Measurements from ENCODE around the gene MST1. TPM values are rescaled to one million over a fixed set of nuclear protein-coding genes. Genes with fewer than 3 reads are reported as not detected.
"Not testable (repeated sequence)": the region's sequence is repeated elsewhere in the genome, so short reads cannot be mapped to it uniquely, and the experiment has no call there.

MST1 gene
- total and polyA plus RNA-seq, 2 of the 4 experiments (the other 2 are of a cell fraction): 1.3 to 13.0 TPM

DNA sequence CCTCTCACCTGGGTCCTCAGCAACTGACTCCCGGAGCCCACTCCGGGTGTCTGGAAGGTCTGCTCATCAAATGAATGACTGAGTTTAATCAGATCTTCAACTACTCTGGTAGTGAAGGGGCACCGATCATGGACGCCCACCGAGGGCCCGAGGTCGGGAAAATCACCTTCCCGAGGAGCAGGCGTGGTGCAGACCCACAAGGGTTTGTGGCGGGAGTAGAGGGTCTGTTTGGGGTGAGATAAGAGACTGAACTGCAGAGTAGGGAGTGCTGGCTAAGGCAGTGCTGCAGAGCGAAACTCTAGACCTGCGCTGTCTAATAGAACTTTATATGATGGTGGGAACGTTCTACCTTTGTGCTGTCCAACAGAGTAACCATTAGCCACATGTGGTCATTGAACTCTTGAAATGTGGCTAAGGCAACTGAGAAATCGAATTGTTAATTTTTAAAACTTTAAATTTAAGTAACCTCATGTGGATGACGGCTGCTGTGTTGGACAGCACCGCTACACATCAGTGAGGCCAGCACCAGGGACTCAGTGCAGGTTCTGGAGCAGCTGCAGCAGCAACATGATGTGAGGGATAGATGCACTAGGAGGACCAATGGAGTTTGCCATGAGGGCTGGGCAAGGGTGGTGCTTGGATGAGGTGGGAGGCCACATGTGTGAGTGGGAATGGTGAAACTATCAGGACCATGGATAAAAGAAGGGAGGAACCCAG is 792 bp upstream of the MST1 start:
- Histone ChIP-seq H3K4me3 (ENCODE audit: insufficient read depth, low read depth, low read length) (peak overlapping the region; percentile 79), H4K8ac (ENCODE audit: low read depth in 2 of 2, low read length in 2 of 2) (peak overlapping the region; percentile 35 to 96; a peak in 2 of 4 replicates), H3K23ac (ENCODE audit: low read depth, low read length) (peak overlapping the region; percentile 67; the same call in 1 of the 2 replicates), H2AFZ (replicated peaks; ENCODE audit: low read length, poor library complexity) (peak overlapping the region; percentile 93), H3K27ac (ENCODE audit: insufficient read depth, low read length) (peak overlapping the region; percentile 76; the same call in 1 of the 2 replicates), H2AK5ac (ENCODE audit: low read depth, low read length) (peak overlapping the region; percentile 12; the same call in 1 of the 2 replicates), H3K79me1 (ENCODE audit: low read depth in 1 of 2, low read length in 2 of 2) (peaks cover 6 to 36% of the 10 kb centered on the region in 2 experiments), H3K4me2 (ENCODE audit: low read depth, low read length) (peak overlapping the region; percentile 80), H3K9ac (ENCODE audit: low read depth, low read length) (peak overlapping the region; percentile 89)
- H4K20me1 ChIP-seq (ENCODE audit: insufficient read depth, low read length); H3K4me1 ChIP-seq (ENCODE audit: control insufficient read depth, insufficient read depth, low read length); H3K56ac ChIP-seq (ENCODE audit: extremely low read depth, insufficient read depth, low read length); H4K5ac ChIP-seq (ENCODE audit: low read depth, low read length); BruUV-seq (replicated peaks); in situ Hi-C loops (cut with MboI; ENCODE audit: low sequenced_read_pairs); H3K14ac ChIP-seq (replicated peaks; ENCODE audit: low read depth, low read length); H3K9me1 ChIP-seq (ENCODE audit: insufficient read depth, low read length); H3K4ac ChIP-seq (ENCODE audit: low read depth, low read length); H3K36me3 ChIP-seq (ENCODE audit: control insufficient read depth, insufficient read depth, low read length); H2BK120ac ChIP-seq (ENCODE audit: low read depth, low read length); H2AK9ac ChIP-seq (replicated peaks; ENCODE audit: low read depth, low read length, poor library complexity); DNase-seq; intact Hi-C loops (cut with micrococcal nuclease); H4K91ac ChIP-seq (ENCODE audit: insufficient read depth, low read depth, low read length); H3K18ac ChIP-seq (ENCODE audit: low read depth, low read length); H2BK15ac ChIP-seq (ENCODE audit: low read depth, low read length); H2BK20ac ChIP-seq (ENCODE audit: low read depth, low read length); H3K9me3 ChIP-seq (ENCODE audit: control insufficient read depth, insufficient read depth, low read length); ATAC-seq (ENCODE audit: low read depth); POLR2A ChIA-PET (ENCODE audit: unreplicated experiment); H3K27me3 ChIP-seq (ENCODE audit: control insufficient read depth, insufficient read depth, low read length); dilution Hi-C loops (cut with HindIII; ENCODE audit: low sequenced_read_pairs, unreplicated experiment); CTCF ChIA-PET; H2BK5ac ChIP-seq (ENCODE audit: low read depth, low read length, poor library complexity, severe bottlenecking): not testable (repeated sequence)
- 10% methylated on average over 7 of the region's 16 CpGs; no CpG with 5 or more reads in 1 of the 2 experiments for WGBS, 2 experiments (ENCODE audit: extremely low coverage in 2 of 2, insufficient read length in 1 of 2)

- H2BK5ac ChIP-seq (ENCODE audit: low read depth, low read length, poor library complexity, severe bottlenecking); H2BK120ac ChIP-seq (ENCODE audit: low read depth, low read length); H2AFZ ChIP-seq (replicated peaks; ENCODE audit: low read length, poor library complexity); CTCF ChIA-PET; H3K4me1 ChIP-seq (ENCODE audit: control insufficient read depth, insufficient read depth, low read length); H3K36me3 ChIP-seq (ENCODE audit: control insufficient read depth, insufficient read depth, low read length); H3K9me3 ChIP-seq (ENCODE audit: control insufficient read depth, insufficient read depth, low read length); H3K4me3 ChIP-seq (ENCODE audit: insufficient read depth, low read depth, low read length); H4K91ac ChIP-seq (ENCODE audit: insufficient read depth, low read depth, low read length); H2BK20ac ChIP-seq (ENCODE audit: low read depth, low read length); BruUV-seq (replicated peaks); in situ Hi-C loops (cut with MboI; ENCODE audit: low sequenced_read_pairs); POLR2A ChIA-PET (ENCODE audit: unreplicated experiment); H2AK5ac ChIP-seq (ENCODE audit: low read depth, low read length); dilution Hi-C loops (cut with HindIII; ENCODE audit: low sequenced_read_pairs, unreplicated experiment); H4K20me1 ChIP-seq (ENCODE audit: insufficient read depth, low read length); H3K14ac ChIP-seq (replicated peaks; ENCODE audit: low read depth, low read length); H3K18ac ChIP-seq (ENCODE audit: low read depth, low read length); DNase-seq; ATAC-seq (ENCODE audit: low read depth); H3K56ac ChIP-seq (ENCODE audit: extremely low read depth, insufficient read depth, low read length); H3K27ac ChIP-seq (ENCODE audit: insufficient read depth, low read length); H3K23ac ChIP-seq (ENCODE audit: low read depth, low read length); H3K9me1 ChIP-seq (ENCODE audit: insufficient read depth, low read length); H3K27me3 ChIP-seq (ENCODE audit: control insufficient read depth, insufficient read depth, low read length); intact Hi-C loops (cut with micrococcal nuclease); H2BK15ac ChIP-seq (ENCODE audit: low read depth, low read length): not testable (repeated sequence)
- Histone ChIP-seq H3K9ac (ENCODE audit: low read depth, low read length) (0 out of 2 replicates have a peak overlapping the region, but pooled peaks have one; percentile 89), H4K8ac (ENCODE audit: low read depth in 2 of 2, low read length in 2 of 2) (peak overlapping the region; percentile 96 to 98), H2AK9ac (replicated peaks; ENCODE audit: low read depth, low read length, poor library complexity) (peak overlapping the region; percentile 42), H3K4me2 (ENCODE audit: low read depth, low read length) (peak overlapping the region; percentile 77; the same call in 1 of the 2 replicates), H4K5ac (ENCODE audit: low read depth, low read length) (peak overlapping the region; percentile 92), H3K79me1 (ENCODE audit: low read depth in 1 of 2, low read length in 2 of 2) (peaks cover 0 to 24% of the 10 kb centered on the region in 2 experiments; a peak in 2 of 4 replicates), H3K4ac (ENCODE audit: low read depth, low read length) (peak overlapping the region; percentile 89)
- WGBS, 2 experiments (ENCODE audit: extremely low coverage in 2 of 2, insufficient read length in 1 of 2): 100% methylated on average over 1 of the region's 7 CpGs; no CpG with 5 or more reads in 1 of the 2 experiments
Observed at GRCh38 chr3:49688338-49689045, 782 bp downstream of the MST1 start.
